NCI-H187 treated with DMSO at 0.1 percent for 48 hours (cell line): ENCODE data around the gene TM2D3.

Experiments used
- DNase-seq: peaks from one replicate; lab custom pipeline; 2025; lab: John Stamatoyannopoulos, UW

TM2D3 gene

DNA sequence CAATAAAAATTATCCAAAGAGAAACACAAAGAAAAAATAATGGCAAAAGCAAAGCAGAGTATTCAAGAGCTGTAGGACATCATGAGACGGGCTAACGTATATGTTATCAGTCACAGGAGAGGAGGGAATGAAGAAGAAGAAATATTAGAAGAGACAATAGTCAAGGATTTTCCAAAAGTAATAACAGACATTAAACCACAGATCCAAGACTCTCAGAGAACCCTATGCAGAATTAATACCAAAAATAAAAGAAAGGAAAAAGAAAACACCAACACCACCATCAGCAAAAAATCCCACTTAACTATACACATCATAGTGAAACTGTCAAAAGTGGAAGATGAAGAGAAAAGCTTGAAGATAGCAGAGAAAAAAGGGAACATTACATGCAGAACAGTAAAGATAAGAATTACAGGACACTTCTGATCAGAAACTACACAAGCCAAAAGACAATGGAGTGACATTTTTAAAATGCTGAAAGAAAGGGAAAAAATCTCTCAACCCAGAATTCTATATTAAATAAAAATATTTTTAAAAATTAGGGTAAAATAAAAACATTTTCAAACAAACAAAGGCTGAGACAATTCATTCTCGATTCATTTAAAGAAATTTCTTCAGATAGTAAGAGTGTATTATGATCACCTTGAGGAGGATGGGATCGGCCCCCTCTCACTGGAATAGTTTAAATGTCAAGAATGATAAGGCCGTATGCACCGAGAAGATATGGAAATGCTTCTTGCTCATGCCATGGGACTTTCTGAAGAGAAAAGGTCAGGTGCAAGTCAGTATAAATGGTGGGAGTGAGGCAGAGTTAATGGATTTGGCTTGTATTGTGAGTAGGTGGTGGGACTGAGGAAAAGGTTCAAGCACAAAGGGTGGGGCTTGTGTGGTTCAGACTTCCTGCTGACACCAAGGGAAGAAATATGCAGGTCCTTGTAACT is 28.5 kb downstream of the TM2D3 start:
- no peak for DNase-seq

DNA sequence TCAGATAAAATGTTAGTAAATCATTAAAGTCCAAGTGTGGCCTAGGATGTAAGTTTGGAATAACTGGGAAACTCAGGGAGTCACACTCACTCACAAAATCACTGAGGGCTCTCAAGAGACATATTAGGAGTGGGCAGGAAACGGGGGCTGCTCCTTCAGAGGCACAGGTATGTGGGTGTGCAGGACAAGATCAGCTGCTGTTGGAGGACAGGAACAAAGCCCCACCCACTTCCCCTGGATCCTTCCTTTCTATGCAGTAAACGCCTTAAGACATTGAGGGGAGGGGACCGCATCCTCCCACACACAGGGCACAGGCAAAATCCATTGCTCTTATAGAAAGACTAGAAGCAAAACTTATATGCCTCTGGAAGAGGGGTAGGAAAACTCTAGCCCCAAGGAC is 30.2 kb downstream of the TM2D3 start:
- DNase-seq, result no peak

DNA sequence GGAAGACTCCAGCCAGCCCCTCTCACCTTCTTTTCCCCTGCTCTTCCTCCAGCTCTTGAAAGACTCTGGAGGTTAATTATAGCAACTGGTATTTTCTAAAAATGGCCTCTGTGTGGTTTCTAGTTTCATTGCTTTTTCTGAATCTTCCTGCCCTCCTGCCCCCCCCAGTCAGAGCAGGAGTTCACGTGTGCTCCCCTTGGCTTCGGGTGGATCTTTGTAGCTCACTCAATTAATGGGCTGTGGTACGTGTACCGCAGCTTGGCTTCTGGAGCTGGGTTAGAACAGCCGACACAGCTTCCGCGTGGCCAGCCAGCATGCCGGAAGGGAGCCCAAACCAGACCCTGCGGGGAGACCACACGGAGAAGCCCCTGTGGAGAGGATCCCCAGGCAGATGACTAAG is 31.5 kb downstream of the TM2D3 start:
- no peak for DNase-seq

DNA sequence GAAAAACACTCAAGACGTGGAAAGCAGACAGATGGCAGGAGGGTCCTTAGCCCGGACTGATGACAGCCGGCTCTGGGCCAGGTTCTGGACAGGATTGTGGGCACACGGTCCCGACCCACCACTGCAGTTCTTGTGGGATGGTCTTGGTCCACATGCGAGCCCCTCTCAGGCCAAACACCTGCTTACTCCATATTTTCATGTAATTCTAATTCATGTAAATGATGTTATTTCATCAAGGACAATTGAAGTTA is 32.6 kb downstream of the TM2D3 start:
- no peak for DNase-seq

- no peak for DNase-seq
Measured at GRCh38 chr15:101618851-101619614, 33.1 kb downstream of the TM2D3 start.

DNA sequence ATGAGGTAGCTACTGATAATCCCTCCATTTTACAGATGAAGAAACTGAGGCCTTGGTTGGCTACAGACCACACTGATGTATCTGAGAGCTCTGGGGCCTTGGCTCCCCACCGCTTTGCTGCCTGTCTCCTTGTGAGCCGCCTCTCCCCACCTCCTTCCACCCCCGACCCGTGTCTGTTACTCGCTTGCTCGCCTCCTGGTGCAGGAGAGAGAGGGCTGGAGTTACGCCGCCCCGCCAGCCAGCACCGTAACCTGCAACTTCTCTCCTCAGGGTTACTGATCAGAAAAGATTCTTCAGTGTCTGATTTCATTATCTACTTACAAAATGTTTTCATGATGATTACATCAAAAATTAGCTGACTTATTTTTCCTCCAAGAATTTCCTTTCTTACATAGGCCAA is 34.1 kb downstream of the TM2D3 start:
- DNase-seq, result no peak

GRCh38 chr15:101617390-101617965 is 34.7 kb downstream of the TM2D3 start:
- DNase-seq, result no peak

- peak; percentile 16 for DNase-seq
Measured at GRCh38 chr15:101615986-101616848, 36.0 kb downstream of the TM2D3 start.

- DNase-seq, result no peak
Measured at GRCh38 chr15:101615414-101615985, 36.7 kb downstream of the TM2D3 start.

GRCh38 chr15:101614761-101615160 is 37.4 kb downstream of the TM2D3 start:
- no peak for DNase-seq

DNA sequence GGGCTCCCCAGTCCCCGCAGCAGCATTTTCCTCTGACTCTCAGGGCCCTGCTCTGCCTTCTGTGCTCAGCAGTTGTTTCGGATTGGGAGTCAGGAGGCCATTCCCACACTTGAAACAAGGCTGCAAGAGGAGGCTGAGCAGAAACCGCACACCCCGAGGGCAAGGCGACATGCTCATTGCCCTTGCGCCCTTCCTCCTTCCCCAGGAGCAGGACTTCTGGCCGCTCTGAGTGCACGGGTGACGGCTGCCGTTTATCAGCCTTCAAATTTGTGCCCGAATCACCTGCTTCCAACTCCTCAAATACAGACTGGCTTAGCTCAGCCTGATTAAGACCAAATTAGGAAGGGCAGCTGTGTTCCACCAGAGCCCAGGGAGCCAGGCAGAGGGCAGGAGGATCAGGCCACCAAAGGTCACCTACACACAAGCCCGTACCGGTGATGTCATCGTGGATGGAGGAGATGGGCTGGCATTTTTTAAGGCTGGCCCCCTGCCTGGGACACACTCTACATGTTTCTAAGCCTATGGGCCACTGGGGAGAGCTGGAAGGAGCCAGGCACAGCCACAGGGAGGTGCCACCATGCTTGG is 38.1 kb downstream of the TM2D3 start:
- DNase-seq, result no peak

DNA sequence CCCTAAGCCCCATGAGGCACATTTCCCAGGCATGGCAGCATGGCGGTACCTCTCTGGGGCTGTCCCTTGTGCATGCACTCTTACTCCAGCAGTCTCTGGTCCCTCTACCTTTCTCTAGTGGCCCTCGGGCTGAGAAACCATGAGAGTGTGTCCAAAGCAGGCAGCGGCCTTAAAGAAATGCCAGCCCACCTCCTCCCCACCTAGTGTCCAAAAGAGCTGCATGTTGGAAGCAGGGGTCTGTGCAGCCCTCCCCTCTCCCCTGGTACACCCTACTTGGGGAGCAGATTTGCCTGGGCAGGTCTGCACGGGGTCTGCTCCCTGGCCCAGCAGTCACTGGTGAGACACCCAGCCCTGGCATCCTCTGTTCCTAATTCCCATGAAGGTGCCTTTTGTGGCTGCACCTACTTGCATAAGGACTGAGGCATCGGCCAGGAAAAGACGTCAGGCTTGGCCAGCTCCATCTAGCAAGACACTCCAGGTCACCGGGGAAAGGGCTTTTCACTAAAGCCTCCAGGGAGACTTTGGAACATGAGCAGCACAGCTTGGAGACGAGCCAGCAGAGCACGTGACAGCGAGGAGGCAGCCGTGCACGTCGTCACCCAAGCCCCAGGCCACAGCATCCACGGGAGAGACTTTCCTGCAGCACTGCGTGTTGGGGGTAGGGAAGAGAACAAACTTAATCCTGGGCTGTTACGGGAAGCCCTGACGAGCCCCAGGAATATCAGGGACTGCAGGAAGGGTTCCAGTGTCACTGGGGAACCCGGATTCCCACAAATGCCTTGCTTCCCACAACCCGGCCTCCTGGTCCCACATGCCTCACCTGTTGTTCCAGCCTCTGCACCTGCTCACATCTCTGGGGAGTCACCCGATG is 38.8 kb downstream of the TM2D3 start:
- peak; percentile 61 for DNase-seq

GRCh38 chr15:101612676-101613075 is 39.5 kb downstream of the TM2D3 start:
- DNase-seq, result no peak

- no peak for DNase-seq
Measured at GRCh38 chr15:101611580-101612299, 40.4 kb downstream of the TM2D3 start.

DNA sequence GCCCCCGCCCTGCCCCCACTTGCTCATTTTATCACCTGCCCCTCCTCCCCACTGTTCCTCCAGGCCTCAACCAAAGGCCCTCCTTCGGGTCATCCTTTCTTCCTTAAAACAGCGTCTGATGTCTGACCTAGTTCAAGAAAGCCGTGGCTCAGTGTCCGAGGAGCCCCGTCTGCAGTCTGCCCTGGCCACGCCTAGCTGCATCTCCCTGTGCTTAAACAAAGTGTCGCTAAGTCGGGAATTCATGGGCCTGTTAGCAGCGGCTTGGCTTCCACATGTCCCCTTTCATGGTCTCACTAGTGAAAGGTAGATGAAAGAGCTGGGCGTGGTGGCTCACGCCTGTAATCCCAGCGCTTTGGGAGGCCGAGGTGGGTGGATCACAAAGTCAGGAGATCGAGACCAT is 41.2 kb downstream of the TM2D3 start:
- DNase-seq, result no peak

DNA sequence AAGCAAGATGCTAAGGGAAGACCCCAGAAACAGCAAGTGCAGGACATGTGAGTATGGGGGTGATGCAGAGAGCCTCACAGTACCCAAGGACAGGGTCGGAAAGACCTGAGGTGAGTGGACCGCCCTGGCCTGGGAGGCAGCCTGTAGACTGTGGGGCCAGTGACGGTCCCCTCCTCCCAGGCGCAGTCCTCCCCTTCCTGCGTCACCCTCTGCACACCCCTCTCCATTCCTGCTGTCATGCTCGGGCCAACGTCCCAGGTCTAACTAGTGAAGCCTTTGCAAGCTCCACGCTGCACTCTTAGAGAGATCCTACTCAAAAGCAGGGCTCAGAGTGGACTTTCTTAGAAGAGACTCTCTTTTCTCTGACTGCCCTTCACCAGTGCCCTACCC is 41.6 kb downstream of the TM2D3 start:
- DNase-seq, result no peak

DNA sequence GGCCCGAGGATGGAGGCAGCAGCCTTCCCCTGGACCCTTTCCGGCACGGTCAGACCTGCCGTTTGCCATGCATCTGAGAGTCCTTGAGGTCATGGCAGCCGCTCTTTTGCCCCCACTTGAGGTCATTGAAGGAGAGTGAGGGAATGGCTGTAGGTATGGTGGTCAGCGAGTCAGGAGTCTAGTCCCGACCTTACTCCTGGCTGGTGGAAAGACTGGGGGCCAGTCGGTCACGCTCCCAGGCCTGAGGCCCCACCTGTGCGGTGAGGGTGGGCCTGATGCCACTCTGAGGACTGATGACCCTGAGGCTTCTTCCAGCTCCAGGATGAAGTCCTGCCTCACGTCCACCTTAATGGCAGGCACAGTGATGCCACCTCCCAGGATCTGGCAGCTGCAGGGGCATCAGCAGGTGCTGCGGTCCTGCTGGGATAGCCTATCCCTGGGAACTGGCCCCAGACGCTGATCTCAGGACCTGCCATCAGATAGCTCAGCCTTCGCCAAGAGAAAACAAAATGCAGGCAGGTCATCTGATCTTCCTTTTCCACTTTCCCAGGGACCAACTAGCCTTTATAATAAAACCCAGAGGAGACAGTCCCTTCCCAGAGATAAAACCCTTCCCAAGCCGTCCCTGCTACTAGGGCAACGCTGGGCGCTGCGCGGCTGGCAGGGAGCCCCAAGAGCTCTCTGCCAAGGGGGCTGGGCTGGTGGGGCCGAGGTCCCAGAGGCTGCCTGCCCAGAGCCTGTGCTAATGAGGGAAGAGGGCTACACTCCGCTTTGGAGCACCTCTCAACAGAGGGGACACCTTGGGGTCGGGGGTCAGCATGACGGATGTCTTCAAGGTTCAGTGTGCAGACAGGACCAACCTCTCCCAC is 42.2 kb downstream of the TM2D3 start:
- DNase-seq, result no peak

DNA sequence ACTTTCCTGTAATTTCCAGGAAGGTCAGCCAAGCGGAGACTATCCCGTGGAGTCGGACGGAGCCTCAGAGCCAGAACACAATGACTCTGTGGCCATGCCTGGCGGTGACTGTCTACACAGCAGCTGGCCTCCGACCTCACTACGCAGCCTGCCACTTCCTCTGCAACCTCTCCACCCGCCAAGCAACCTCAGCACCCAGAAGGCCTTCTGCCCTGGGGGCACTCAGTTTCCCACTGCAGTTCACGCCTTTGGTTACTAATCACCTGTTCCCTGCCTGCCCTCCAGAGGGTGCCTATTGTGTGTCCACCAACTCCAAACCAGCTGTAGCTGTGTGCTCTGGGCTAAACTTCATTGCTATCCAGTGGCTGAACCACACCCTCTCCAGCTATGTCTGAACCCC is 44.0 kb downstream of the TM2D3 start:
- no peak for DNase-seq

GRCh38 chr15:101607108-101607507 is 45.1 kb downstream of the TM2D3 start:
- DNase-seq, result no peak
